Testis (tissue), 3 donors: ENCODE results near the gene DNAJB6. TPM values are rescaled to one million over a fixed set of nuclear protein-coding genes. Genes with fewer than 3 reads are reported as not detected.

Experiments
- DNase-seq: peaks from one replicate; pipeline ENCODE4 v3.0.0-alpha.2; 2019
- H3K27ac ChIP-seq, 2 donors: fragments of 200-600 bp; sonication (generic); one replicate each; pipeline ENCODE4 v1.5.1; 2019
- H3K27me3 ChIP-seq: fragments of 200-600 bp; sonication (generic); one replicate; pipeline ENCODE4 v1.5.1; 2019
- H3K36me3 ChIP-seq: fragments of 200-600 bp; sonication (generic); one replicate; pipeline ENCODE4 v1.5.1; 2017; ENCODE audit warnings: low read depth; ENCODE audit errors: missing control alignments
- H3K4me1 ChIP-seq: fragments of 200-600 bp; sonication (generic); one replicate; pipeline ENCODE4 v1.5.1; 2019
- H3K4me3 ChIP-seq, 2 donors: fragments of 200-600 bp; sonication (generic); one replicate each; pipeline ENCODE4 v1.5.1; 2017 to 2019
- H3K9me3 ChIP-seq: fragments of 200-600 bp; sonication (generic); one replicate; pipeline ENCODE4 v1.5.1; 2017
- POLR2A ChIP-seq: fragments of 450-650 bp; IDR thresholded peaks from one replicate; pipeline ENCODE4 v1.6.1; 2017; ENCODE audit warnings: antibody characterized with exemption, mild to moderate bottlenecking, moderate library complexity
- WGBS, 2 donors: methylation state at CpG; one replicate each; pipeline ENCODE4 v1.1.5; 2018; 5-methylcytosine and 5-hydroxymethylcytosine counted together
- intact Hi-C: fragments of 100-400 bp; cut with DNase I; formaldehyde crosslinking; loops from one replicate; pipeline ENCODE4 v1.15.1; 2023; ENCODE audit warnings: low total_unique reads
- polyA plus RNA-seq: library from polyadenylated mRNA; stranded (reverse); fragments of 350-450 nt; fragmentation: Illumina TruSeq; extraction: RNeasy Lipid Tissue Mini Kit (QIAGEN cat#74804); gene quantifications from one replicate; pipeline ENCODE4 v1.2.3, GENCODE V29; 2014; ENCODE audit warnings: low read depth, low replicate concordance; ENCODE audit not compliant: insufficient read depth
- total RNA-seq, 2 donors: library from RNA; depleted of rRNA; stranded (reverse); fragments of >200 nt; gene quantifications; one replicate each; pipeline ENCODE4 v1.2.3, GENCODE V29; 2016
- TF ChIP-seq, protein P1 (sequence below), 3 experiments: fragments of 450-650 bp in 2 of 3; fragments of 200-600 bp in 1 of 3; sonication (generic) in 1 of 3; IDR thresholded peaks; one replicate each; pipeline ENCODE4 v1.5.1; 2016 to 2019; ENCODE audit warnings: antibody characterized with exemption in 3 of 3, mild to moderate bottlenecking in 2 of 3, moderate library complexity in 1 of 3

Gene DNAJB6
- total and polyA plus RNA-seq, 3 donors from 2014 or later: 154 to 262 (median 172) TPM

DNA sequence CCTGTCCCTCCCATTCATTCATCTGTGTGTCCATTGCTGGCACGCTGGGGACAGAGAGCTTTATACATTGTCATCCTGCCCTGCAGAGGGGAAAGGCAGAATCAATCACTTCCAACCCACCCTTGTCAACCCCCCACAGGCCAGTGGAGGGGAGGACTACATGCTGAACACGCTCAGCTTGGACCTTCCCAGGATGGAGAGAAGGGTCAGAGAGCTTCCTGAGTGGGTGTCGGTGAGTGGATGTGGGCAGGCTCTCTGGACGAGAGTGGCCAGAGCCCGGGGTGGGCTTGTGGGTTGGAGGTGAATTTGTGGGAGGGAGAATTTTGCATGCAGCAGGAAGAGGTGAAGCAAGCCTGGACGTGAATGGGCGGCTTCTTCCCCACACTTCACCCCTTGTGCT is 93.9 kb downstream of the DNAJB6 start:
- TF ChIP-seq, protein P1, sequence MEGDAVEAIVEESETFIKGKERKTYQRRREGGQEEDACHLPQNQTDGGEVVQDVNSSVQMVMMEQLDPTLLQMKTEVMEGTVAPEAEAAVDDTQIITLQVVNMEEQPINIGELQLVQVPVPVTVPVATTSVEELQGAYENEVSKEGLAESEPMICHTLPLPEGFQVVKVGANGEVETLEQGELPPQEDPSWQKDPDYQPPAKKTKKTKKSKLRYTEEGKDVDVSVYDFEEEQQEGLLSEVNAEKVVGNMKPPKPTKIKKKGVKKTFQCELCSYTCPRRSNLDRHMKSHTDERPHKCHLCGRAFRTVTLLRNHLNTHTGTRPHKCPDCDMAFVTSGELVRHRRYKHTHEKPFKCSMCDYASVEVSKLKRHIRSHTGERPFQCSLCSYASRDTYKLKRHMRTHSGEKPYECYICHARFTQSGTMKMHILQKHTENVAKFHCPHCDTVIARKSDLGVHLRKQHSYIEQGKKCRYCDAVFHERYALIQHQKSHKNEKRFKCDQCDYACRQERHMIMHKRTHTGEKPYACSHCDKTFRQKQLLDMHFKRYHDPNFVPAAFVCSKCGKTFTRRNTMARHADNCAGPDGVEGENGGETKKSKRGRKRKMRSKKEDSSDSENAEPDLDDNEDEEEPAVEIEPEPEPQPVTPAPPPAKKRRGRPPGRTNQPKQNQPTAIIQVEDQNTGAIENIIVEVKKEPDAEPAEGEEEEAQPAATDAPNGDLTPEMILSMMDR (IDR thresholded peaks at IDR 0.05): no peak
- TF ChIP-seq POLR2A: no peak
- Histone ChIP-seq H3K36me3 (no peaks in the 10 kb centered on the region), H3K9me3 (no peaks in the 10 kb centered on the region), H3K4me1 (peaks cover 7% of the 10 kb centered on the region), H3K4me3 (no peak overlapping the region), H3K27ac (no peak overlapping the region), H3K27me3 (no peaks in the 10 kb centered on the region)
- intact Hi-C loops: no loop called here
- DNase-seq: no peak
- 82 to 90% methylated on average over 7 of the region's 7 CpGs for WGBS, 2 donors

DNA sequence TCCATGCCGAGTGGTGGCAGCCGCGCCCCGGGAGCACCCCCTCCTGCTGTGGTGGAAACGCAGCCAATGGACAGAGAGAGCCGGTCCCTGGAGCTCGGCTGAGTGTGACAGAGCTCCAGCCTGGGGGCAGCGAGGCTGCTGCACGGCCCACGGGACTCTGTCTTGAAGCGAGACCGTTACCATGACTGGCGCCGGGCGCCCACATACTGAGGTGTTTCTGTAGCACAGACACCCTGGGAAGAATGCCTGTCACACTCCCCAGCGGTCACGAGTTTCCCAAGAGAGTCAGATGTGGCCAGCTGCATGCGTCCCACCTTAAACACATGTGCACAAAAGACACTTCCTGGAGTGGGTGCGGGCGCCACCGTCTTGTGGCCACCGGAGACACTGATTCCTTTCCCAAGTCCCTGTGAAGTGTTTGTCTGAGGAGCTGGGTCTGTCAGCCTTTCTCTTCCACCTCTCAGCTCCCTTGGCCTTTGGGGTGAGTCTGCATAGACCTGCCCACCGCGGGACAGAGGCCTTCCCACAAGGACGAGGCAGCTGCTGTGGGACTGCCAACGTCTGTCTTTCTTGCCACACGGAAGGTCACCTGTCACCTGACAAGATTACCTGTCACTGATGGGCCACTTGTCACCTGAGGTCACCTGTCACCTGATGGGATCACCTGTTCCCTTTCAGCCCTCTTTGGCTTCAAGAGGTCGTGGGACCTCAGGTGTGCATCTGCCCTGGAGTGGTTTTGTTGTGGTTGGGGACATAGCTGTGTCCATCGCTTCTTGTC is 94.6 kb downstream of the DNAJB6 start:
- Histone ChIP-seq H3K36me3 (no peaks in the 10 kb centered on the region), H3K4me1 (peaks cover 7% of the 10 kb centered on the region), H3K4me3 (no peak overlapping the region), H3K27me3 (no peaks in the 10 kb centered on the region), H3K9me3 (no peaks in the 10 kb centered on the region), H3K27ac (no peak overlapping the region)
- 89 to 90% methylated on average over 17 to 29 of the region's 29 CpGs for WGBS, 2 donors
- DNase-seq: no peak
- TF ChIP-seq, protein P1 (IDR thresholded peaks at IDR 0.05): no peak
- no peak for TF ChIP-seq POLR2A
- intact Hi-C loops: no loop called here

DNA sequence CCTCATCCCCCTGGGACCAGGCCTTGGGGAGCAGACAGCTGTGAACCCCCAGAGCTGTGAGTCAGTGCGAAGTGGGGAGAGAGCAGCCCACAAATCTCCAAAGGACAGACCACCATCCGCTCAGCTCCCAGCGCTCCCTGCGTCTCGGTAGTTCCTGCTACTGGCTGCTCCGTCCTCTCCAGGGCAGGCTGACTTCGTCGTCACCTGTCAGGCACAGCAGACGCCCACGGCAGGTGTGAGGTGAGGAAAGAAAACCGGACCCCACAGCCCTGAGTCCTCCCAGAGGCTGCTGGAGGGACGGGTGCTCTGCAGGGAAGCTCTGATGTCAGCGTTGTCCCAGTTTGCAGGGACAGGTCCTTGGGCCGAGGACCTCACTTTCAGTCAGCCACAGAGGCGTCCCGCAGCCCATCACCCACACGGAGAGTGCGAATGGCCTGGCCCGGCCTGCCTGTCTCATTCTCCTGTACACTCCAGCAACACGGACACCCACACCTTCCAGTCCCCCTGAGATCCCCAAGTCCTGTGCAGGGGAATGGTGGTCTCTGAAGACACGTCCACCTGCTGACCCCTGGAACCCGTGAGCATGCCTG is 95.2 kb downstream of the DNAJB6 start:
- no peak for DNase-seq
- intact Hi-C loops: no loop called here
- 80 to 85% methylated on average over 14 to 22 of the region's 22 CpGs for WGBS, 2 donors
- no peaks in the 10 kb centered on the region for H3K9me3 ChIP-seq
- no peak for TF ChIP-seq POLR2A
- TF ChIP-seq, protein P1 (IDR thresholded peaks at IDR 0.05): no peak
- no peak overlapping the region for H3K4me3 ChIP-seq
- H3K36me3 ChIP-seq: no peaks in the 10 kb centered on the region
- H3K27me3 ChIP-seq: no peaks in the 10 kb centered on the region
- peaks cover 7% of the 10 kb centered on the region for H3K4me1 ChIP-seq
- H3K27ac ChIP-seq: no peak overlapping the region

DNA sequence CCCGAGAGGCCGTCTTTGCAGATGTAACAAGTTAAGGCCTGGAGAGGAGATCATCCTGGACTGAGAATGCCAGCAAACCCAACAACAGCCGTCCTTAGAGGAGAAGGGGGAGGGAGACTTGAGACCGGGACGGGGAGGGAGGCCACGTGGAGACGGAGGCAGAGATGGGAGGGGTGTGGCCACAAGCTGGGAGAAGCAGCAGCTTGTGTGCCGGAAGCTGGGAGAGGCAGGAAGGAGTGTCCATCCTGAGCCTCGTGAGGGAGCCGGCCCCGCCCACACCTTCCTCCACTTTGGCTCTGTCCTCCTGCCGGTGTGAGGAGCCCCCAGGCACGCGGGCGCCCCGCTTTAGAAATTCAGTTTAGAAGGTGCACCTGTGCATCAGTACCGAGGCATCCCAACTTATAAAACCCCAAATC is 95.7 kb downstream of the DNAJB6 start:
- no peaks in the 10 kb centered on the region for H3K27me3 ChIP-seq
- H3K27ac ChIP-seq: no peak overlapping the region
- no peak for TF ChIP-seq POLR2A
- TF ChIP-seq, protein P1 (IDR thresholded peaks at IDR 0.05): no peak
- H3K4me3 ChIP-seq: no peak overlapping the region
- peak; percentile 87 for DNase-seq
- peaks cover 7% of the 10 kb centered on the region for H3K4me1 ChIP-seq
- H3K9me3 ChIP-seq: no peaks in the 10 kb centered on the region
- 15 to 19% methylated on average over 17 of the region's 17 CpGs for WGBS, 2 donors
- intact Hi-C loops: no loop called here
- H3K36me3 ChIP-seq: no peaks in the 10 kb centered on the region
